ENCODE measurements around the gene CCDC160.
"Not testable (repeated sequence)": the region's sequence is repeated elsewhere in the genome, so short reads cannot be mapped to it uniquely, and the experiment has no call there.

Gene CCDC160

GRCh38 chrX:134236626-134237614 is at the start of gene CCDC160:
CCDC160 (plus strand) TSS chrX:134237182; CDS start chrX:134244801, 7,619 bp downstream.
- Histone ChIP-seq H3K27me3 (ENCODE audit: insufficient read depth, low read length) (peaks cover 5% of the 10 kb centered on the region; the same call in 1 of the 2 replicates), H3K36me3 (ENCODE audit: insufficient read depth, low read depth, low read length) (no peaks in the 10 kb centered on the region), H3K27ac (ENCODE audit: low read length) (no peak within 1 kb of the TSS), H3K9me3 (ENCODE audit: insufficient read depth, low read depth, low read length) (no peaks in the 10 kb centered on the region), H3K9ac (ENCODE audit: low read depth, low read length) (peak within 1 kb of the TSS; percentile 20; the same call in 1 of the 2 replicates), H3K4me1 (ENCODE audit: insufficient read depth, low read length) (peaks cover 24% of the 10 kb centered on the region), H3K4me3 (ENCODE audit: low read length) (peak within 1 kb of the TSS; percentile 71)

- H3K9me3 ChIP-seq (ENCODE audit: insufficient read depth, low read depth, low read length) = no peaks in the 10 kb centered on the region
- H3K9ac ChIP-seq (ENCODE audit: low read depth, low read length) = no peak overlapping the region
- H3K27me3 ChIP-seq (ENCODE audit: insufficient read depth, low read length) = no peaks in the 10 kb centered on the region
- no peak overlapping the region for H3K27ac ChIP-seq (ENCODE audit: low read length)
- H3K4me1 ChIP-seq (ENCODE audit: insufficient read depth, low read length) = peaks cover 12% of the 10 kb centered on the region; the same call in 1 of the 2 replicates
- H3K4me3 ChIP-seq (ENCODE audit: low read length) = no peak overlapping the region
- H3K36me3 ChIP-seq (ENCODE audit: insufficient read depth, low read depth, low read length) = no peaks in the 10 kb centered on the region
Measured at GRCh38 chrX:134191281-134191680, 45.7 kb upstream of the CCDC160 start.

GRCh38 chrX:134194915-134195314 is 42.1 kb upstream of the CCDC160 start:
- Histone ChIP-seq H3K4me1 (ENCODE audit: insufficient read depth, low read length) (no peaks in the 10 kb centered on the region), H3K4me3 (ENCODE audit: low read length) (no peak overlapping the region), H3K9ac (ENCODE audit: low read depth, low read length) (no peak overlapping the region), H3K27me3 (ENCODE audit: insufficient read depth, low read length) (no peaks in the 10 kb centered on the region), H3K9me3 (ENCODE audit: insufficient read depth, low read depth, low read length) (no peaks in the 10 kb centered on the region), H3K27ac (ENCODE audit: low read length) (no peak overlapping the region), H3K36me3 (ENCODE audit: insufficient read depth, low read depth, low read length) (no peaks in the 10 kb centered on the region)

DNA sequence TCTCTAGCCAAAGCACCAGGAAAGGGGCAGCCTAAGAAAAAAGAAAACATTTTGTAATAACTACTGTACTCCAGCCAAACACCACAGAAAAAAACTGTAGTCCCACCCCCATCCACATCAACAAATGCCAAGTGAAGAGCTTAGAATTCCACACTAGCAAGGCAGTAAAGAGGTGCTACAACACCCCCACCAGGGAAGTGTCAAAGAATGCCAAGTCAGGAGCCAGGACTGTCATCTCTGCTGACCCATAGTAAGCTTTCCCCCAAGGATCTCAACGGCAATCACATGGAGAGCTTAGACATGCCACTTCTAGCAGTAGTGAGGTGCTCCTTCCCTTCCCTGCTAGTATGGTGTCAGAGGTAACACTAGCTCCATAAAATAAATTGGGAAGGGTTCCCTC is 34.4 kb upstream of the CCDC160 start:
- Histone ChIP-seq H3K9me3 (ENCODE audit: insufficient read depth, low read depth, low read length) (no peaks in the 10 kb centered on the region), H3K27me3 (ENCODE audit: insufficient read depth, low read length) (no peaks in the 10 kb centered on the region)

DNA sequence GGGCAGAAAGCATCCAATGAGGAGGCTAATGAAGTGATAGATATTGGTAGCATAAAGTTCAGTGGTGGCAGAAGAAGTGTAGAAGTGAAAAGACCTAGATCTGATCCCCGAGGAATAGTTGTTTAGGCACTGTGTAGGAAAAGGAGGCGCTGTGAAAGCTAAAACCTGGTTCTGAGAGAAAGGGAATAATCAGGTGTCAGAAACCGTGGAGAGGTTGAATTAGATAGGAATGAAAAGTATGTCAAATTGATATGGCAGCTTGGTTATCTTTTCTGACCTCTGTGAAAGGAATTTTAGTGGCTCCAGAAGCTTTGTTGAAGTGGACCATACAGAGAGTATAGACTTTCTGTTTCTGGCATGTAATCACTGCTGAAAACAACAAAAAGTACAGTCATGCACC is 30.8 kb upstream of the CCDC160 start:
- Histone ChIP-seq H3K27me3 (ENCODE audit: insufficient read depth, low read length) (no peaks in the 10 kb centered on the region), H3K4me1 (ENCODE audit: insufficient read depth, low read length) (no peaks in the 10 kb centered on the region), H3K4me3 (ENCODE audit: low read length) (no peak overlapping the region)

More for the DNA sequence above, 34.4 kb upstream of the CCDC160 start:
- H3K4me3 ChIP-seq (ENCODE audit: low read length) = no peak overlapping the region
- no peak overlapping the region for H3K27ac ChIP-seq (ENCODE audit: low read length)
- no peaks in the 10 kb centered on the region for H3K4me1 ChIP-seq (ENCODE audit: insufficient read depth, low read length)
- no peak overlapping the region for H3K9ac ChIP-seq (ENCODE audit: low read depth, low read length)
- H3K36me3 ChIP-seq (ENCODE audit: insufficient read depth, low read depth, low read length) = no peaks in the 10 kb centered on the region

GRCh38 chrX:134210465-134210864 is 26.5 kb upstream of the CCDC160 start:
- H3K9me3 ChIP-seq (ENCODE audit: insufficient read depth, low read depth, low read length) = peaks cover 10% of the 10 kb centered on the region

More for the DNA sequence above, 30.8 kb upstream of the CCDC160 start:
- Histone ChIP-seq H3K9ac (ENCODE audit: low read depth, low read length) (no peak overlapping the region), H3K36me3 (ENCODE audit: insufficient read depth, low read depth, low read length) (no peaks in the 10 kb centered on the region), H3K9me3 (ENCODE audit: insufficient read depth, low read depth, low read length) (peaks cover 7% of the 10 kb centered on the region), H3K27ac (ENCODE audit: low read length) (no peak overlapping the region)

DNA sequence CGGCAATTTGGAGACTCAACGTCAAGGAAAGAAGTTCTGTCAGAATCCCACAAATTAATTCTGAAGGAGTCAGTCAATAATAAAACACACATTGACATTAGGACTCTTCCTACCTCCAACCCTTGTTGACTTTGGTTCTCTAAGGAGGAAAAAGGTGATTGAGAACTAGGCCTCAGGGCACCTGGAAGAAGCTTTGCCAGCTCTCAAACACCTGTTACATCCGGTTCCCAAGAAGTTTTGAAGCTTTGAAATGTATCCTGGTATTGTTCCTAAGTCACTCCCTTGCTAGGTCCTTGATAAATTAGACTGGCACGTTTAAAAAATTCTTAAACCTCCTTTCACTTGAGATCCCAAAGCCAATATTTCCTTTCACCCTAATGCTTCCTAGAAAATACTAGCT is 1.7 kb upstream of the CCDC160 start:
- Histone ChIP-seq H3K9ac (ENCODE audit: low read depth, low read length) (no peak overlapping the region), H3K4me3 (ENCODE audit: low read length) (no peak overlapping the region), H3K4me1 (ENCODE audit: insufficient read depth, low read length) (peaks cover 16% of the 10 kb centered on the region; the same call in 1 of the 2 replicates), H3K9me3 (ENCODE audit: insufficient read depth, low read depth, low read length) (no peaks in the 10 kb centered on the region), H3K27me3 (ENCODE audit: insufficient read depth, low read length) (peaks cover 5% of the 10 kb centered on the region; the same call in 1 of the 2 replicates), H3K27ac (ENCODE audit: low read length) (no peak overlapping the region), H3K36me3 (ENCODE audit: insufficient read depth, low read depth, low read length) (no peaks in the 10 kb centered on the region)

More at GRCh38 chrX:134210465-134210864, 26.5 kb upstream of the CCDC160 start:
- H3K4me3 ChIP-seq (ENCODE audit: low read length) = no peak overlapping the region
- no peak overlapping the region for H3K9ac ChIP-seq (ENCODE audit: low read depth, low read length)
- H3K27me3 ChIP-seq (ENCODE audit: insufficient read depth, low read length) = no peaks in the 10 kb centered on the region
- H3K4me1 ChIP-seq (ENCODE audit: insufficient read depth, low read length) = no peaks in the 10 kb centered on the region
- no peaks in the 10 kb centered on the region for H3K36me3 ChIP-seq (ENCODE audit: insufficient read depth, low read depth, low read length)
- no peak overlapping the region for H3K27ac ChIP-seq (ENCODE audit: low read length)

DNA sequence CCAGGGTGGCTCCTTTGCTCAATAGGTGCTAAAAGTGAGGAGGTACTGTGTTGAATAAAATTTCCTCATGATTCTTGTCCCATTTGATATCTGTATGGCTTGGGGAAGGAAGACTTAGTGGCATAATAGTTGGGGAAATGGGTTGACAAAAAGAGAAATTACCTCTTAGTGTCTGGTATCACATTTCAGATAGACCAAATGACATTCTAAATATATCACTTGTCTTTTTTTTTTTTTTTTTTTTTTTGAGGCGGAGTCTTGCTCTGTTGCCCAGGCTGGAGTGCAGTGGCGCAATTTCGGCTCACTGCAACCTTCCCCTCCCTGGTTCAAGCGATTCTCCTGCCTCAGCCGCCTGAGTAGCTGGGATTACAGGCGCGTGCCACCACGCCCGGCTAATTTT is 1.2 kb downstream of the CCDC160 start:
- H3K4me1 ChIP-seq (ENCODE audit: insufficient read depth, low read length) = peaks cover 24% of the 10 kb centered on the region
- H3K27ac ChIP-seq (ENCODE audit: low read length); H3K27me3 ChIP-seq (ENCODE audit: insufficient read depth, low read length); H3K9me3 ChIP-seq (ENCODE audit: insufficient read depth, low read depth, low read length); H3K36me3 ChIP-seq (ENCODE audit: insufficient read depth, low read depth, low read length); H3K9ac ChIP-seq (ENCODE audit: low read depth, low read length): not testable (repeated sequence)
- H3K4me3 ChIP-seq (ENCODE audit: low read length) = peak overlapping the region; percentile 71

DNA sequence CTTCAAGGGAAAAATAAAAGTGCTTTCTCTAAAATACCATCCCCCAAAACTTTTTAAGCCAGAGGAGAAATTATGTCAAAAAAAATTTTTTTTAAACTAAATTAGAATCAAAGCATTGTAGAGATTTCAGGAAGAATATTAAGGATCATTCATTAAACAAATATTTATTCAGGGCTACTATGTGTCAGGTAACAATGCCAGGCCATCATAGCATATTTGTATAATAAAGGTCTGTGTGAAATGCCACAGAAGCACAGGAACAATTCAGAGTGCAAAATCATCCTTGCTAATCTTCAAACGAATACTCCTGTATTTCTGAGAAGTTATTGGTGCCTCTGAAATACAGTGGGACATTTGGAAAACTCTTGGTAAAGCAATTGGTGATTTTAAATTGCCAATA is 2.0 kb downstream of the CCDC160 start:
- Histone ChIP-seq H3K27me3 (ENCODE audit: insufficient read depth, low read length) (peaks cover 5% of the 10 kb centered on the region; the same call in 1 of the 2 replicates), H3K27ac (ENCODE audit: low read length) (no peak overlapping the region), H3K9ac (ENCODE audit: low read depth, low read length) (no peak overlapping the region), H3K4me1 (ENCODE audit: insufficient read depth, low read length) (peaks cover 24% of the 10 kb centered on the region), H3K9me3 (ENCODE audit: insufficient read depth, low read depth, low read length) (no peaks in the 10 kb centered on the region), H3K4me3 (ENCODE audit: low read length) (peak overlapping the region; percentile 34), H3K36me3 (ENCODE audit: insufficient read depth, low read depth, low read length) (no peaks in the 10 kb centered on the region)

GRCh38 chrX:134240209-134240608 is 3.2 kb downstream of the CCDC160 start:
- H3K9me3 ChIP-seq (ENCODE audit: insufficient read depth, low read depth, low read length) = no peaks in the 10 kb centered on the region
- peaks cover 5% of the 10 kb centered on the region; the same call in 1 of the 2 replicates for H3K27me3 ChIP-seq (ENCODE audit: insufficient read depth, low read length)
- 0 out of 2 replicates have a peak, but pooled peaks cover 3% of the 10 kb centered on the region for H3K36me3 ChIP-seq (ENCODE audit: insufficient read depth, low read depth, low read length)
- H3K27ac ChIP-seq (ENCODE audit: low read length) = no peak overlapping the region
- peak overlapping the region; percentile 34; the same call in 1 of the 2 replicates for H3K4me3 ChIP-seq (ENCODE audit: low read length)
- no peak overlapping the region for H3K9ac ChIP-seq (ENCODE audit: low read depth, low read length)
- peaks cover 24% of the 10 kb centered on the region for H3K4me1 ChIP-seq (ENCODE audit: insufficient read depth, low read length)

GRCh38 chrX:134241960-134242619 is 5.1 kb downstream of the CCDC160 start:
- Histone ChIP-seq H3K9me3 (ENCODE audit: insufficient read depth, low read depth, low read length) (no peaks in the 10 kb centered on the region), H3K27ac (ENCODE audit: low read length) (no peak overlapping the region), H3K9ac (ENCODE audit: low read depth, low read length) (no peak overlapping the region), H3K27me3 (ENCODE audit: insufficient read depth, low read length) (no peaks in the 10 kb centered on the region), H3K36me3 (ENCODE audit: insufficient read depth, low read depth, low read length) (0 out of 2 replicates have a peak, but pooled peaks cover 5% of the 10 kb centered on the region), H3K4me1 (ENCODE audit: insufficient read depth, low read length) (peaks cover 24% of the 10 kb centered on the region), H3K4me3 (ENCODE audit: low read length) (no peak overlapping the region)

All from iPS-20b (cell line).